Measurements from ENCODE around the gene SLC66A1.

DNA sequence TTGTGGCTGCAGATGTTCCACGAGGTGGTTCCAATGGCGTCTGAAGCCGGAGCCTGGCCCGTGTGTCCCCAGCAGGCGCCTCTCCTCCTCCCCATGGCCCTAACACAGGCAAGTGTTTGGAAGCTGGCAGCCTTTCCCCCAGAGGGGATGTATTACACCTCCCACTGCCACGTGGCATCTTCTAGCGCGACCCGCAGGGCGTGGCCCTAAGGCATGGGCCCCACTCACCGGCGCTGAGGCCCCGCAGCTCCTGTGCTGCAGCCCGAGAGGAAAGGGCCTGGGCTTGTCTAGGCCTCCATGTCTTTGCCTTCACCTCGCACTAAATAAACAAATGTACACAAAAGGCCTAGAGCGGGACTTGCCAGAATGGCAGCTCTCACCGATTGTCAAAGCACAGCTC lies 37.9 kb downstream of the SLC66A1 start:
- no peak for TF ChIP-seq CTCF (conservative IDR thresholded peaks at IDR 0.05; ENCODE audit: low read length)
- TF ChIP-seq EZH2phosphoT487 (IDR thresholded peaks at IDR 0.05; ENCODE audit: borderline replicate concordance): no peak

All from Loucy (cell line).